A673 (cell line): ENCODE measurements around the gene GNAQ.

Experiments
- EZH2 ChIP-seq: fragments of 200-600 bp; sonication (generic); IDR thresholded peaks from 2 replicates; pipeline ENCODE4 v1.6.1; 2017; ENCODE audit warnings: borderline replicate concordance, low read depth, mild to moderate bottlenecking, mixed read lengths, antibody characterized with exemption, low read length; ENCODE audit not compliant: poor library complexity, severe bottlenecking
- TF ChIP-seq, protein P1 (sequence below): fragments of 300-800, 200-600 bp; sonication (generic); conservative IDR thresholded peaks from 2 replicates; pipeline ENCODE4 v1.5.1; 2017; ENCODE audit warnings: low read depth, mild to moderate bottlenecking, antibody characterized with exemption, low read length, moderate library complexity, mixed read lengths

- TF ChIP-seq, protein P1, sequence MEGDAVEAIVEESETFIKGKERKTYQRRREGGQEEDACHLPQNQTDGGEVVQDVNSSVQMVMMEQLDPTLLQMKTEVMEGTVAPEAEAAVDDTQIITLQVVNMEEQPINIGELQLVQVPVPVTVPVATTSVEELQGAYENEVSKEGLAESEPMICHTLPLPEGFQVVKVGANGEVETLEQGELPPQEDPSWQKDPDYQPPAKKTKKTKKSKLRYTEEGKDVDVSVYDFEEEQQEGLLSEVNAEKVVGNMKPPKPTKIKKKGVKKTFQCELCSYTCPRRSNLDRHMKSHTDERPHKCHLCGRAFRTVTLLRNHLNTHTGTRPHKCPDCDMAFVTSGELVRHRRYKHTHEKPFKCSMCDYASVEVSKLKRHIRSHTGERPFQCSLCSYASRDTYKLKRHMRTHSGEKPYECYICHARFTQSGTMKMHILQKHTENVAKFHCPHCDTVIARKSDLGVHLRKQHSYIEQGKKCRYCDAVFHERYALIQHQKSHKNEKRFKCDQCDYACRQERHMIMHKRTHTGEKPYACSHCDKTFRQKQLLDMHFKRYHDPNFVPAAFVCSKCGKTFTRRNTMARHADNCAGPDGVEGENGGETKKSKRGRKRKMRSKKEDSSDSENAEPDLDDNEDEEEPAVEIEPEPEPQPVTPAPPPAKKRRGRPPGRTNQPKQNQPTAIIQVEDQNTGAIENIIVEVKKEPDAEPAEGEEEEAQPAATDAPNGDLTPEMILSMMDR, result no peak
- TF ChIP-seq EZH2, result no peak
Measured at GRCh38 chr9:77909306-77909705, 122.3 kb downstream of the GNAQ start.
